K562 treated with DMSO at 1 percent for 24 hours (cell line): ENCODE measurements around the gene OR5AK2. TPM values are rescaled to one million over a fixed set of nuclear protein-coding genes. Genes with fewer than 3 reads are reported as not detected.

Experiments used
- total RNA-seq: library from RNA; unstranded; fragments of 300-600 nt; gene quantifications from 2 replicates; pipeline ENCODE4 v1.2.3, GENCODE V29; 2022; ENCODE audit warnings: low read depth; ENCODE audit not compliant: insufficient read depth

OR5AK2 gene, protein sequence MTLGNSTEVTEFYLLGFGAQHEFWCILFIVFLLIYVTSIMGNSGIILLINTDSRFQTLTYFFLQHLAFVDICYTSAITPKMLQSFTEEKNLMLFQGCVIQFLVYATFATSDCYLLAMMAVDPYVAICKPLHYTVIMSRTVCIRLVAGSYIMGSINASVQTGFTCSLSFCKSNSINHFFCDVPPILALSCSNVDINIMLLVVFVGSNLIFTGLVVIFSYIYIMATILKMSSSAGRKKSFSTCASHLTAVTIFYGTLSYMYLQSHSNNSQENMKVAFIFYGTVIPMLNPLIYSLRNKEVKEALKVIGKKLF
- not detected in 2 replicates for total RNA-seq

GRCh38 chr11:56988614-56989013 is at the start of gene OR5AK2:
TSS of gene OR5AK2 (plus strand) at chr11:56988914. CDS start at chr11:56988914, 0 bp downstream.

Other genes with a start within 250 kb of the OR5AK2 start
- not detected in 2 replicates for gene OR9G4, start 240.2 kb upstream of the OR5AK2 start, total RNA-seq
- not detected in 2 replicates for gene LRRC55, start 193.0 kb downstream of the OR5AK2 start, total RNA-seq
- 0.65 and 1.2 TPM in 2 replicates for gene APLNR, start 248.3 kb downstream of the OR5AK2 start, total RNA-seq